ENCODE measurements around the gene FANCG.
A peak's percentile ranks its signal among the peaks of the same experiment; 100 is the strongest.

The FANCG gene

GRCh38 chr9:35107297-35108290 lies 27.9 kb upstream of the FANCG start:
- no peak for TF ChIP-seq CTCF (IDR thresholded peaks at IDR 0.05; ENCODE audit: insufficient read depth, low read depth, low read length, missing control alignments)
- no peak overlapping the region for H3K4me3 ChIP-seq (ENCODE audit: low read length)
- no peak for DNase-seq (ENCODE audit: low read depth)

- H3K4me3 ChIP-seq (ENCODE audit: low read length): no peak overlapping the region
- DNase-seq (ENCODE audit: low read depth): no peak
- no peak for TF ChIP-seq CTCF (IDR thresholded peaks at IDR 0.05; ENCODE audit: insufficient read depth, low read depth, low read length, missing control alignments)
Measured at GRCh38 chr9:35106343-35106730, 26.6 kb upstream of the FANCG start.

- no peak for DNase-seq (ENCODE audit: low read depth)
- no peak overlapping the region for H3K4me3 ChIP-seq (ENCODE audit: low read length)
- TF ChIP-seq CTCF (IDR thresholded peaks at IDR 0.05; ENCODE audit: insufficient read depth, low read depth, low read length, missing control alignments): no peak
Measured at GRCh38 chr9:35105571-35106342, 26.0 kb upstream of the FANCG start.

GRCh38 chr9:35105126-35105525 lies 25.4 kb upstream of the FANCG start:
- TF ChIP-seq CTCF (IDR thresholded peaks at IDR 0.05; ENCODE audit: insufficient read depth, low read depth, low read length, missing control alignments): no peak
- DNase-seq (ENCODE audit: low read depth): no peak
- H3K4me3 ChIP-seq (ENCODE audit: low read length): no peak overlapping the region

- DNase-seq (ENCODE audit: low read depth): no peak
- H3K4me3 ChIP-seq (ENCODE audit: low read length): no peak overlapping the region
- no peak for TF ChIP-seq CTCF (IDR thresholded peaks at IDR 0.05; ENCODE audit: insufficient read depth, low read depth, low read length, missing control alignments)
Measured at GRCh38 chr9:35104586-35104985, 24.8 kb upstream of the FANCG start.

- DNase-seq (ENCODE audit: low read depth): no peak
- no peak for TF ChIP-seq CTCF (IDR thresholded peaks at IDR 0.05; ENCODE audit: insufficient read depth, low read depth, low read length, missing control alignments)
- H3K4me3 ChIP-seq (ENCODE audit: low read length): peak overlapping the region; percentile 88
Measured at GRCh38 chr9:35103660-35104191, 24.0 kb upstream of the FANCG start.
